NCI-H345 treated with DMSO at 0.1 percent for 48 hours (cell line): ENCODE measurements around the gene SLCO4A1.
A peak's percentile ranks its signal among the peaks of the same experiment; 100 is the strongest.
"Not testable (repeated sequence)": the region's sequence is repeated elsewhere in the genome, so short reads cannot be mapped to it uniquely, and the experiment has no call there.

Experiments used
- DNase-seq: peaks from one replicate; lab custom pipeline; 2025; ENCODE audit not compliant: unreplicated experiment; lab: John Stamatoyannopoulos, UW

The SLCO4A1 gene

GRCh38 chr20:62683660-62684322, 41.5 kb downstream of the SLCO4A1 start:
- DNase-seq: not testable (repeated sequence)

GRCh38 chr20:62684981-62685380, 42.7 kb downstream of the SLCO4A1 start:
- DNase-seq: no peak

GRCh38 chr20:62685781-62686555, 43.7 kb downstream of the SLCO4A1 start:
- peak; percentile 96 for DNase-seq

GRCh38 chr20:62686869-62687830, 44.8 kb downstream of the SLCO4A1 start:
- DNase-seq: no peak

GRCh38 chr20:62688083-62688482, 45.8 kb downstream of the SLCO4A1 start:
- no peak for DNase-seq

- DNase-seq: no peak
Measured at GRCh38 chr20:62688855-62689460, 46.7 kb downstream of the SLCO4A1 start.

- DNase-seq: no peak
Measured at GRCh38 chr20:62689861-62690260, 47.6 kb downstream of the SLCO4A1 start.

- DNase-seq: no peak
Measured at GRCh38 chr20:62690261-62690820, 48.0 kb downstream of the SLCO4A1 start.

- no peak for DNase-seq
Measured at GRCh38 chr20:62691487-62691886, 49.2 kb downstream of the SLCO4A1 start.

- no peak for DNase-seq
Measured at GRCh38 chr20:62692176-62692575, 49.9 kb downstream of the SLCO4A1 start.

GRCh38 chr20:62692801-62693523, 50.7 kb downstream of the SLCO4A1 start:
- DNase-seq: no peak

- DNase-seq: no peak
Measured at GRCh38 chr20:62693524-62693922, 51.2 kb downstream of the SLCO4A1 start.

- DNase-seq: no peak
Measured at GRCh38 chr20:62694106-62694505, 51.8 kb downstream of the SLCO4A1 start.

- DNase-seq: peak; percentile 58
Measured at GRCh38 chr20:62694868-62695267, 52.6 kb downstream of the SLCO4A1 start.

- DNase-seq: no peak
Measured at GRCh38 chr20:62695448-62696414, 53.4 kb downstream of the SLCO4A1 start.

GRCh38 chr20:62696434-62696957, 54.2 kb downstream of the SLCO4A1 start:
- DNase-seq: peak; percentile 30

GRCh38 chr20:62696989-62697388, 54.7 kb downstream of the SLCO4A1 start:
- DNase-seq: no peak

GRCh38 chr20:62697468-62697912, 55.2 kb downstream of the SLCO4A1 start:
- no peak for DNase-seq
